A673 (cell line): ENCODE data around the gene SNX27.

Experiments used
- CTCF ChIP-seq: fragments of 300-800, 200-600 bp; sonication (generic); conservative IDR thresholded peaks from 2 replicates; pipeline ENCODE4 v1.5.1; 2017; ENCODE audit warnings: low read depth, mild to moderate bottlenecking, antibody characterized with exemption, low read length, moderate library complexity, mixed read lengths
- EZH2 ChIP-seq: fragments of 200-600 bp; sonication (generic); IDR thresholded peaks from 2 replicates; pipeline ENCODE4 v1.6.1; 2017; ENCODE audit warnings: borderline replicate concordance, low read depth, mild to moderate bottlenecking, mixed read lengths, antibody characterized with exemption, low read length; ENCODE audit not compliant: poor library complexity, severe bottlenecking

- TF ChIP-seq CTCF (no peak), EZH2 (no peak)
Observed at GRCh38 chr1:151718666-151719065, 106.8 kb downstream of the SNX27 start.
